GM19025 (cell line): ENCODE measurements around the gene PPP3R2.
"Not testable (repeated sequence)": the region's sequence is repeated elsewhere in the genome, so short reads cannot be mapped to it uniquely, and the experiment has no call there.

Experiments
- ATAC-seq: cut with Tn5 transposase; IDR thresholded peaks from one replicate; pipeline ENCODE4 v1.9.1; 2021; ENCODE audit warnings: mild to moderate bottlenecking, low read depth, moderate library complexity; ENCODE audit not compliant: unreplicated experiment

The PPP3R2 gene

GRCh38 chr9:101590901-101591300, 3.9 kb downstream of the PPP3R2 start:
- ATAC-seq: no peak

GRCh38 chr9:101590074-101590473, 4.7 kb downstream of the PPP3R2 start:
- not testable (repeated sequence) for ATAC-seq

- ATAC-seq: no peak
These were observed 7.3 kb downstream of the PPP3R2 start for GRCh38 chr9:101587332-101588043.

GRCh38 chr9:101586651-101587050, 8.1 kb downstream of the PPP3R2 start:
- ATAC-seq: peak; percentile 78

- no peak for ATAC-seq
These were observed 9.0 kb downstream of the PPP3R2 start for GRCh38 chr9:101585740-101586139.

- no peak for ATAC-seq
These were observed 12.2 kb downstream of the PPP3R2 start for GRCh38 chr9:101582553-101582952.

- no peak for ATAC-seq
These were observed 14.8 kb downstream of the PPP3R2 start for GRCh38 chr9:101579711-101580545.

GRCh38 chr9:101578378-101578777, 16.4 kb downstream of the PPP3R2 start:
- ATAC-seq: no peak

- ATAC-seq: no peak
These were observed 19.9 kb downstream of the PPP3R2 start for GRCh38 chr9:101574731-101575333.

GRCh38 chr9:101572316-101572715, 22.5 kb downstream of the PPP3R2 start:
- no peak for ATAC-seq

- no peak for ATAC-seq
These were observed 23.7 kb downstream of the PPP3R2 start for GRCh38 chr9:101571114-101571513.

GRCh38 chr9:101569741-101570501, 24.8 kb downstream of the PPP3R2 start:
- ATAC-seq: no peak

- ATAC-seq: no peak
These were observed 26.9 kb downstream of the PPP3R2 start for GRCh38 chr9:101567725-101568350.

- peak; percentile 64 for ATAC-seq
These were observed 27.7 kb downstream of the PPP3R2 start for GRCh38 chr9:101566904-101567724.

GRCh38 chr9:101564252-101564651, 30.5 kb downstream of the PPP3R2 start:
- ATAC-seq: no peak

GRCh38 chr9:101562966-101563365, 31.8 kb downstream of the PPP3R2 start:
- ATAC-seq: no peak

GRCh38 chr9:101561740-101562139, 33.0 kb downstream of the PPP3R2 start:
- no peak for ATAC-seq

- ATAC-seq: not testable (repeated sequence)
These were observed 45.2 kb downstream of the PPP3R2 start for GRCh38 chr9:101549472-101550098.
